Natural killer cell (primary cell): ENCODE data around the gene GLB1L. TPM values are rescaled to one million over a fixed set of nuclear protein-coding genes. Genes with fewer than 3 reads are reported as not detected.
"Not testable (repeated sequence)": the region's sequence is repeated elsewhere in the genome, so short reads cannot be mapped to it uniquely, and the experiment has no call there.

Experiments used
- ATAC-seq, 3 donors: fragments of 150-1000 bp in 2 of 3; fragments of 200-7000 bp in 1 of 3; cut with Tn5 transposase; 1 replicate in 1 of 3; 2 replicates in 2 of 3; pipeline ENCODE4 v1.10.0; 2021; ENCODE audit warnings: mild to moderate bottlenecking in 2 of 3, moderate library complexity in 2 of 3
- DNase-seq, 2 donors: peaks; one replicate each; pipeline versions ENCODE4 v3.0.0 to v3.0.0-alpha.2; 2013 to 2021; ENCODE audit warnings: mixed read lengths in 1 of 2
- H3K27ac ChIP-seq: one replicate; pipeline ENCODE4 v1.5.1; 2013; ENCODE audit warnings: mild to moderate bottlenecking, low read length
- H3K27me3 ChIP-seq: one replicate; pipeline ENCODE4 v1.6.1; 2013; ENCODE audit warnings: low read length; ENCODE audit not compliant: control insufficient read depth, insufficient read depth
- H3K36me3 ChIP-seq: one replicate; pipeline ENCODE4 v1.6.1; 2013; ENCODE audit warnings: low read length; ENCODE audit not compliant: control insufficient read depth, insufficient read depth
- H3K4me1 ChIP-seq: one replicate; pipeline ENCODE4 v1.6.1; 2013; ENCODE audit warnings: low read length; ENCODE audit not compliant: control insufficient read depth, insufficient read depth
- H3K4me3 ChIP-seq: one replicate; pipeline ENCODE4 v1.5.1; 2013; ENCODE audit warnings: low read length
- H3K9me3 ChIP-seq: one replicate; pipeline ENCODE4 v1.6.1; 2013; ENCODE audit warnings: low read length; ENCODE audit not compliant: control insufficient read depth, insufficient read depth
- H3K27ac Mint-ChIP-seq, 2 donors: one replicate each; pipeline ENCODE4 v1.8.0; 2022; ENCODE audit warnings: mild to moderate bottlenecking in 2 of 2, mixed read lengths in 2 of 2, moderate library complexity in 1 of 2
- H3K27me3 Mint-ChIP-seq, 2 donors: one replicate each; pipeline ENCODE4 v1.8.0; 2022; ENCODE audit warnings: low read depth in 2 of 2, mixed read lengths in 2 of 2
- H3K36me3 Mint-ChIP-seq: one replicate; pipeline ENCODE4 v1.8.0; 2022; ENCODE audit warnings: mixed read lengths
- H3K4me1 Mint-ChIP-seq, 2 donors: one replicate each; pipeline ENCODE4 v1.8.0; 2022; ENCODE audit warnings: mixed read lengths in 2 of 2
- H3K4me3 Mint-ChIP-seq: one replicate; pipeline ENCODE4 v1.8.0; 2022; ENCODE audit warnings: mild to moderate bottlenecking, moderate library complexity, mixed read lengths
- H3K9me3 Mint-ChIP-seq, 2 donors: one replicate each; pipeline ENCODE4 v1.8.0; 2022; ENCODE audit warnings: mixed read lengths in 2 of 2
- CTCF ChIP-seq: fragments of 200-600 bp; IDR thresholded peaks from one replicate; pipeline ENCODE4 v1.8.0; 2022; ENCODE audit warnings: antibody characterized with exemption
- WGBS: methylation state at CpG from one replicate; pipeline ENCODE4 v1.1.7; 2013; ENCODE audit warnings: missing lambda C conversion rate; ENCODE audit not compliant: insufficient coverage; 5-methylcytosine and 5-hydroxymethylcytosine counted together
- intact Hi-C: fragments of 100-400 bp; cut with micrococcal nuclease; formaldehyde crosslinking; loops from one replicate; pipeline ENCODE4 v1.14.2; 2022
- total RNA-seq, 4 donors: library from RNA; stranded (reverse); fragments of 120-200 nt in 1 of 4; gene quantifications; one replicate each; pipeline versions ENCODE4 v1.2.3 to v1.2.4, GENCODE V29; 2013 to 2022

The GLB1L gene
- total RNA-seq, 3 donors from 2014 or later (not counting 1 experiment from before 2014, with no cell fraction given) = 4.3 to 7.7 (median 4.5) TPM

GRCh38 chr2:219205981-219206327 is 39.3 kb downstream of the GLB1L start:
- no peaks in the 10 kb centered on the region for H3K36me3 Mint-ChIP-seq
- DNase-seq (no peak), ATAC-seq (no peak)
- 20% methylated on average over 6 of the region's 7 CpGs for WGBS
- peaks cover 20 to 27% of the 10 kb centered on the region in 2 donors for H3K4me1 Mint-ChIP-seq
- peak overlapping the region; percentile 92 to 98 for H3K27ac Mint-ChIP-seq
- peak overlapping the region; percentile 64 for H3K4me3 ChIP-seq
- peak overlapping the region; percentile 90 for H3K4me3 Mint-ChIP-seq
- TF ChIP-seq CTCF = no peak
- no peaks in the 10 kb centered on the region for H3K9me3 Mint-ChIP-seq
- peaks cover 17% of the 10 kb centered on the region for H3K36me3 ChIP-seq
- no peaks in the 10 kb centered on the region for H3K9me3 ChIP-seq
- H3K27ac ChIP-seq = peak overlapping the region; percentile 91
- H3K27me3 Mint-ChIP-seq = no peaks in the 10 kb centered on the region
- H3K4me1 ChIP-seq = peaks cover 47% of the 10 kb centered on the region
- intact Hi-C loops = loop anchor here (1.0 kb wide), 4 partner anchors 23 to 73 kb away; partner anchors contain the start of genes ANKZF1, ATG9A, DNAJB2 and NHEJ1
- no peaks in the 10 kb centered on the region for H3K27me3 ChIP-seq

DNA sequence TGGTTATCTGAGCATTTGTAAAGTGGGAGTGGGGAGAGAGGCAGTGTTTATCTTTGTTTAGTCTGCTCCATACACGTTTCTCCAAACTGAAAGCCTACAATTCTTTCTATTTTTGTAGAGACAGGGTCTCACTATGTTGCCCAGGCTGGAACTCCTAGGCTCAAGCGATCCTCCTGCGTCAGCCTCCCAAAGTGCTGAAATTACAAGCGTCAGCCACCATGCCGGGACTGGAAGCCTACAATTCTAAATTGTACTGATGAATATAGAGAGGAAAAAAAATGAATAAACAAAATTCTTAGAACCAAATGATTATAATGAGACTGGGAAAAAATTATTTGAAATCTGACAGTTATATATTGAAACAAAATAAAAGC is 40.1 kb downstream of the GLB1L start:
- WGBS = 100% methylated on average over 4 of the region's 5 CpGs
- Mint-ChIP-seq H3K9me3 (no peaks in the 10 kb centered on the region), H3K36me3 (no peaks in the 10 kb centered on the region), H3K4me1 (peaks cover 25 to 32% of the 10 kb centered on the region in 2 donors), H3K27ac (peak overlapping the region; percentile 92 to 98), H3K27me3 (no peaks in the 10 kb centered on the region), H3K4me3 (peak overlapping the region; percentile 56)
- Histone ChIP-seq H3K27me3 (no peaks in the 10 kb centered on the region), H3K27ac (no peak overlapping the region), H3K36me3 (peaks cover 17% of the 10 kb centered on the region), H3K4me1 (peaks cover 43% of the 10 kb centered on the region), H3K9me3 (no peaks in the 10 kb centered on the region), H3K4me3 (no peak overlapping the region)
- no peak for DNase-seq
- no peak for ATAC-seq
- intact Hi-C loops = no loop called here
- TF ChIP-seq CTCF = no peak

- Mint-ChIP-seq H3K36me3 (no peaks in the 10 kb centered on the region), H3K4me1 (peaks cover 20 to 28% of the 10 kb centered on the region in 2 donors), H3K9me3 (no peaks in the 10 kb centered on the region), H3K27me3 (peaks cover 0 to under 1% of the 10 kb centered on the region in 2 donors), H3K4me3 (no peak overlapping the region), H3K27ac (peak overlapping the region in 1 of 2 donors; percentile 92)
- DNase-seq (peak in 1 of 2 donors; percentile 1), ATAC-seq (no peak)
- H3K27ac ChIP-seq = no peak overlapping the region
- no peak for TF ChIP-seq CTCF
- intact Hi-C loops = no loop called here
- H3K27me3 ChIP-seq = no peaks in the 10 kb centered on the region
- H3K36me3 ChIP-seq = peaks cover 17% of the 10 kb centered on the region
- H3K4me3 ChIP-seq = no peak overlapping the region
- WGBS = 97% methylated on average over 7 of the region's 7 CpGs
- H3K9me3 ChIP-seq = no peaks in the 10 kb centered on the region
- peaks cover 41% of the 10 kb centered on the region for H3K4me1 ChIP-seq
Observed at GRCh38 chr2:219204425-219205164, 40.6 kb downstream of the GLB1L start.

GRCh38 chr2:219201331-219201730 is 43.9 kb downstream of the GLB1L start:
- peaks cover 10 to 20% of the 10 kb centered on the region in 2 donors for H3K4me1 Mint-ChIP-seq
- H3K27ac ChIP-seq, H3K4me3 ChIP-seq, ATAC-seq, H3K36me3 Mint-ChIP-seq, H3K9me3 ChIP-seq, H3K27me3 ChIP-seq, H3K9me3 Mint-ChIP-seq, H3K36me3 ChIP-seq, H3K27me3 Mint-ChIP-seq, H3K4me3 Mint-ChIP-seq, intact Hi-C loops, H3K27ac Mint-ChIP-seq: not testable (repeated sequence)
- 93% methylated on average over 21 of the region's 21 CpGs for WGBS
- peaks cover 18% of the 10 kb centered on the region for H3K4me1 ChIP-seq
- peak in 1 of 2 donors; percentile 0 for DNase-seq

DNA sequence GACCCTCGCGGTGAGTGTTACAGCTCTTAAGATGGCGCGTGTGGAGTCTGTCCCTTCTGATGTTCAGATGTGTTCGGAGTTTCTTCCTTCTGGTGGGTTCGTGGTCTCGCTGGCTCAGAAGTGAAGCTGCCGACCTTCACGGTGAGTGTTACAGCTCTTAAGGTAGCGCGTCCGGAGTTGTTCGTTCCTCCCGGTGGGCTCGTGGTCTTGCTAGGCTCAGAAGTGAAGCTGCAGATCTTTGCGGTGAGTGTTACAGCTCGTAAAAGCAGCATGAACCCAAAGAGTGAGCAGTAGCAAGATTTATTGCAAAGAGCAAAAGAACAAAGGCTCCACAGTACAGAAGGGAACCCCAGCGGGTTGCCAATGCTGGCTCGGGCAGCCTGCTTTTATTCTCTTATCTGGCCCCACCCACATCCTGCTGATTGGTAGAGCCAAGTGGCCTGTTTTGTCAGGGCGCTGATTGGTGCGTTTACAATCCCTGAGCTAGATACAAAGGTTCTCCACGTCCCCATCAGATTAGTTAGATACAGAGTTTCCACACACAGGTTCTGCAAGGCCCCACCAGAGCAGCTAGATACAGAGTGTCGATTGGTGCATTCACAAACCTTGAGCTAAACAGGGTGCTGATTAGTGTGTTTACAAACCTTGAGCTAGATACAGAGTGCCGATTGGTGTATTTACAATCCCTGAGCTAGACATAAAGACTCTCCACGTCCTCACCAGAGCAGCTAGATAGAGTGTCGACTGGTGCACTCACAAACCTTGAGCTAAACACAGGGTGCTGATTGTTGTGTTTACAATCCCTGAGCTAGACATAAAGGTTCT is 44.5 kb downstream of the GLB1L start:
- ATAC-seq, H3K27me3 Mint-ChIP-seq, H3K36me3 Mint-ChIP-seq, H3K9me3 Mint-ChIP-seq, H3K36me3 ChIP-seq, H3K9me3 ChIP-seq, intact Hi-C loops, H3K27me3 ChIP-seq: not testable (repeated sequence)
- DNase-seq = peak; percentile 28 to 63
- H3K27ac ChIP-seq = peak overlapping the region; percentile 63
- Mint-ChIP-seq H3K4me1 (peaks cover 5 to 15% of the 10 kb centered on the region in 2 donors), H3K4me3 (peak overlapping the region; percentile 84), H3K27ac (peak overlapping the region; percentile 85 to 86)
- peaks cover 12% of the 10 kb centered on the region for H3K4me1 ChIP-seq
- 58% methylated on average over 23 of the region's 26 CpGs for WGBS
- H3K4me3 ChIP-seq = peak overlapping the region; percentile 18
